ENCODE data around the gene DHRS3. TPM values are rescaled to one million over a fixed set of nuclear protein-coding genes. Genes with fewer than 3 reads are reported as not detected.
"Not testable (repeated sequence)": the region's sequence is repeated elsewhere in the genome, so short reads cannot be mapped to it uniquely, and the experiment has no call there.

The DHRS3 gene
- total RNA-seq, 1 donor from 2014 or later, result 116 TPM

- ATAC-seq, result peak; percentile 2
Measured at GRCh38 chr1:12573015-12573825, 44.8 kb downstream of the DHRS3 start.

DNA sequence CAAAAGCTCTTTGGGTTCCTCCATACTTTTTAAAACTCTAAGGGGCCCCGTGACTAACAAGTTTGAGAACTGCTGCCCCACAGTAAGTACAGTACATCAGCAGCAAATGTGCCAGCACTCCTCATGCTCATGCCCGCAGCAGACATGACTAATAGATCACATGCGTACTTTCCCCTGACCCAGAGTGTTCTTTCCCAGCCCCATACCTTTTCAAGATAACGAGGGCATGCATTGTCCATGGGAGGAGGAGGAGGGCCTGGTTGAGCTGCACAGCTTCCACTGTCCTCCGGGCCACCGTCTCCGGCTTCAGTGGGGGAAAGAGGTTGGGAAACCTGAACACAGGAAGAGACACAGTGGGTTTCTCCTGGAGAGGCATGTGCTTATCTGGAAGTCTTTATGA lies 45.5 kb downstream of the DHRS3 start:
- ATAC-seq, result peak; percentile 5

GRCh38 chr1:12570291-12570690 lies 47.7 kb downstream of the DHRS3 start:
- ATAC-seq, result no peak

DNA sequence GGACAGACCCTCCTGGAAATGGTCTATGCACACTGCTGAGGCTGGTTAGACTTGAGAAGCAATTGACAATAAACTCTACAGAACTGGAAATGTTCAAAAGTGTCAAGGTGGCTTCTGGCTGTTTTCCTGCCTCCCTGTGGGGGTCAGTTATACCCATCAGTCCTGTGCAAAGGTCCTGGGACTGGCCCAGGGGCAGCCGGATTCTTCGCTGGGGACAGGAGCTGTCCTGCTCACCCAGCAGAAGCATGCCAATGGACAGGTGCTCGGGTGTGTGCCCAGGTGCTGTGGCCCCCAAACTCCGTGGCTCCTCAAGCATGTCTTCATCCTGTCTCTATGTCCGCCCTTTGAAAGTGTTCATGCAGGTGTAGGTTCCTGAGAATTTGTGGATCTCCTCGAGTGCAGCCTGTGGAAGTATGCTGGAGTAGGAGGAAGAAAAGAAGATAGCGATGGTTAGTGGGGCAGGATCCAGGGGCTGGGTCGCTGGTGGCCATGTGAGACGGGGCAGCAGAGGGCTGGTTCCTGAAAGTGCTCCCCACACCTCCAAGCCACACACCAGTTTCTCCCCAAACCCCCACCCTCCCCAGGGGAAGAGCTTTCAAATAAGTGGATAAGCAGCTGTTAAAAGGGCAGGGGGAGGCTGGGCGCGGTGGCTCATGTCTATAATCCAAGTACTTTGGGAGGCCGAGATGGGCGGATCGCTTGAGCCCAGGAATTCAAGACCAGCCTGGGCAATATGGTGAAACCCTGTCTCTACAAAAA lies 49.8 kb downstream of the DHRS3 start:
- no peak for ATAC-seq

- ATAC-seq, result no peak
Measured at GRCh38 chr1:12567288-12567819, 50.7 kb downstream of the DHRS3 start.

DNA sequence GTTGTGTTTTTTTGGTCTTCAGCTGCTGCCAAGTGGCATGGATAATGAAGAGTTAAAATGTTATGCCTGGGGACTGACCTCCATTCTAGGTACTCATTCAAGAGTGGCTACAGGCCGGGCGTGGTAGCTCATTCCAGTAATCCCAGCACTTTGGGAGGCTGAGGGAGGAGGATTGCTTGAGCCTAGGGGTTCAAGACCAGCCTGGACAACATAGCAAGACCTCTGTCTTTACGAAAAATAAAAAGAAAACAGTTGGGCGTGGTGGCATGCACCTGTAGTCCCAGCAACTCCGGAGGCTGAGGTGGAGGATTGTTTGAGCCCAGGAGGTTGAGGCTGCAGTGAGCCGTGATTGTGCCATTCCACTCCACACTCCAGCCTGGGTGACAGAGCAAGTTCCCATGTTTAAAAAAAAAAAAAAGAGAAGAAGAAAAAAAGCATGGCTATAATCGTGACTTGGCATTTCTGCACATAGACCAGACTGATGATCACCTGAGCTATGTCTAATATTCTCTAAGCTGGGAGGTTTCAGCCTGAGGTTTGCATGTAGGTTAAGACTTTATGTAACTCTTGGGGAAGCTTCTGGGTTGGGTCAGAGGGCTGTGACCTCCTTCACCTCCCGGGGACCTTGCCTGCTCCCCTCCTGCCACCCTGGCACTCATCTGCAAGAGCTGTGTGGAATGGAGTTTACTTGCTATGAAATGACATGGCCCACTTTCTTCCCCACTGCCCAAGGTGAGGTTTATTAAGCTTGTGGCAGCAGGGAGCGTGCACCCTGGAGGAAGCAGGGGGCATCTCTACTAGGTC lies 51.3 kb downstream of the DHRS3 start:
- ATAC-seq, result peak; percentile 18

DNA sequence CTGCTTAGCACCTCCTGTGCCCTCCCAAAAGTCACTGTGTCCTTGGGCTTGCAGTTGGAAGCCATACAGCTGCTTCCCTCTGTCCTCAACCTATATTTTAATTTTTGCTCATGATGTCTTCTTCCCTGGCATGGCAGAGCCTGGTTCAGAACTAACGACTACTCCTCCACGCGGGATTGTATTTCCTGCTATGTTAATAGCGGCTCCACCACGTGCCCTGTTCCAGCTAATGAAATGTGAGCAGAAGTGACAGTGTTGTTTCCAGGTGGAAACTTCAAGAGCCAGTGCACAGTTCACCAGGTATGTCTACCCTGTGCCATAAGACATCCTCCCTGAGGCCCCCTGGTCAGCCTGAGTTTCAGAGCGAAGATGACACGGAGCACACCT lies 52.1 kb downstream of the DHRS3 start:
- ATAC-seq, result no peak

DNA sequence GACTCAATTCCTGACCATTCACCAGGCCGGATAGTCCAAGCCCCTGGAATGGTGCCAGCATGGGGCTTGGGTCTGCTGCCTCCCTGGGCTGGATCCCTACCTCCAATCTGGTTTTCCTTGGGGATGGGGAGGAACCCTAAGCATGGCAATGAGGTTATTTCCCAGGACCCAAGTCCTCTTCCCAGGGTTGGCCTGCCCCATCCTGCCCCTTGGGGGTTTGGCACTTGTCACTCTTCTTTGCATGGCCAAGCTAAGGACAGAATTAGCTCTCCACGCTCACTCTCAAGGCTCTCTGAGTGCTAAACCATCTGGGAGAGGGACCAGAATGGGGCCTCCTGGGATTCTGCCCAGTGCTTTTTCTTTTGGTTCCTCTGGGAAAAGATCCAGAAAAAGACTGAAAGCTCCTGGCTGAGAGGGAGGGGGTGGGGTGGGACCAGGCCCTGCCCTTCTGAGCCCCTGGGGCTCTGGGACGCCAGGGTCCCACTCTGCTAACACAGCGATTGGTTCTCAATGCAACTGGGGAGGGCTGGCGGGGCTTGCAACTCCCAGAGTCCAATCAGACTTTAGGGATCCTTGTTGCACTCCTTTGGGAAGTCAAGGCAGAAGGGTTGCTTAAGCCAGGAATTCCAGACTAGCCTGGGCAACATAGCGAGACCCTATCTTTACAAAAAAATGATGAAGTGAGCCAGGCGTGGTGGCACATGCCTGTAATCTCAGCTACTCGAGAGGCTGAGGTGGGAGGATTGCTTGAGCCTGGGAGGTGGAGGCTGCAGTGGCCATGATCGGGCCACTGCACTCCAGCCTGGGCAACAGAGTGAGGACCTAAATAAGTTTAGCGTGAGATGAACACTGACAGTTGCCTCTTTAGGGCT lies 52.7 kb downstream of the DHRS3 start:
- peak; percentile 2 for ATAC-seq

DNA sequence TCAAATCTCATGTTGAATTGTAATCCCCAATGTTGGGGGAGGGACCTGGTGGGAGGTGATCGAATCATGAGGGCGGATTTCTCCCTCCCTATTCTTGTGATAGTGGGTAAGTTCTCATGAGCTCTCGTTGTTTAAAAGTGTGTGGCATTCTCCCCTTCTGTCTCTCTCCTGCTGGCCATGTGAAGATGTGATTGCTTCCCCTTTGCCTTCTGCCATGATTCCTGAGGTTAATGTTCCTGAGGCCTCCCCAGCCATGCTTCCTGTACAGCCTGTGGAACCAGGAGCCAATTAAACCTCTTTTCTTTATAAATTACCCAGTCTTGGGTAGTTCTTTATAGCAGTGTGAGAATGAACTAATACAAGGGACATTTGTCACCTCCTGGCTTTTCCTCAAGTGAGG lies 53.8 kb downstream of the DHRS3 start:
- ATAC-seq, result not testable (repeated sequence)

- ATAC-seq, result no peak
Measured at GRCh38 chr1:12562955-12563576, 54.9 kb downstream of the DHRS3 start.

GRCh38 chr1:12561121-12561520 lies 56.9 kb downstream of the DHRS3 start:
- peak; percentile 55 for ATAC-seq

GRCh38 chr1:12556957-12557935 lies 60.8 kb downstream of the DHRS3 start:
- no peak for ATAC-seq

DNA sequence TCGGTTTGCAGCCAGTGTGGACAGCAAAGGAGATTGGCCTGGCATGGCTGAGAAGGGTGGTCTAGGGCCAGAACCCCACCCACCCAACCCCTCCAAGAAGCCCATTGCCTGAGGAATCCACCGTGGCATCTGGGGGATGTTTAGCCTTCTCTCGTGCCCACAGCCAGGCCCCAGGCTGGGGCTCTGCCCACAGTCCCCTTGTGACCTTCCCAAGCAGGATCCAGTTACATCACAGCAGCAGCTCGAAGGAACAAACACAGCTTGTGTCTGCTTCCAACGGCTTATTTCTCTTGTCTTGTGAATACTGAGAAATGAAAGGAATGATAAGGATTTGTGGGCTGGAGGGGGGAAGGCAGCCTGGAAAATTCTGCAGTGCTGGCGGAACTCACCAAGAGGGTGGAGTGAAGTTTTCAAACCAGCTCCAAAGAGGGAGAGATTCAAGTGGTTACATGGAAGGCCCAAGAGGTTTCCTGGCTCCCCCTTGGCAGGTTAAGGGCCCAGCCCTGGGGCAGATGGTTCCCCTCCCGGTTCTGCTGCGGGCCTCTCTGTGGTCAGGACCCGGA lies 61.6 kb downstream of the DHRS3 start:
- no peak for ATAC-seq

DNA sequence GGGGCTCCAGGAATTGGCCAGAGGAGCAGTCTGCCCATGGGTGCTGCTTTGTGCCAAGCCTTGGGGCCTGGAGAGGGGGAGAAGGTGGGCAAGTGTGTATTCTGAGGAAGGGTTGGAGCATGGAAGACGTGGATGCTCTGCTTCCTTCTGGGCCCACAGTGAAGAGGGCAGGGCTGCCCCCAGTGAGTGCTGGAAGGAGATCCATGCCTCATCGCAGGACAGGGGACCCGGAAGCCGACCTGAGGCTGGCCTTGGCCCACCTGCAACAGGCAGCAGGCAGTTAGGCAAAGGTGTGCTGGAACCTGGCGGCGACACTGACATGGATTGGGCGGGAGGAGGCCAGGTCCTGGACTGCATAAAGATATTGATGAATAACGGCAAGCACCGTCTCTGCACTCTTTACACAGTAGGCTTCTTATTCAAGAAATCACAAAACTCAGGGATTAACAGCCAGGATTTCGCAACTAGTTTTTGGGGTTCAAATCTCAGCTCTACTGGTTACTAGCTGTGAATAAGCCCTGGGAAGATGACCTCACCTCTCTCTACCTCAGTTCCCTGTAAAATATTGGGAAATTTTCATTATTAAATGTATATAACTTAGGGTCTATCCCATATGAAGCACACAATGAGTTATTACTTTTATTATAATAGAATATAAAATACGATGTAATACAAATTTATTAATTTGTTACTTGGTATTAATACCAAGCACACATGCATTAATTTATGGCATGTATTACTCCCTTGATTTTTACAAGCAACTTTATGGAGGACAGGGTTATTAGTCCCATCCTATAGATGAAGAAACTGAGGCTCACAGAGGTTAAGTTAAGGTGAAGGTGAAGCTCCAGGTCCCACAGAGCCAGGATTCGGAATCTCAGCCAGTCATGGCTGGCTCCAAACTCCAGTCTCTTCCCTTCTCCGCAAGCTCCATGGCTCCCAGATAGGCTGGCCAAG lies 62.3 kb downstream of the DHRS3 start:
- no peak for ATAC-seq

DNA sequence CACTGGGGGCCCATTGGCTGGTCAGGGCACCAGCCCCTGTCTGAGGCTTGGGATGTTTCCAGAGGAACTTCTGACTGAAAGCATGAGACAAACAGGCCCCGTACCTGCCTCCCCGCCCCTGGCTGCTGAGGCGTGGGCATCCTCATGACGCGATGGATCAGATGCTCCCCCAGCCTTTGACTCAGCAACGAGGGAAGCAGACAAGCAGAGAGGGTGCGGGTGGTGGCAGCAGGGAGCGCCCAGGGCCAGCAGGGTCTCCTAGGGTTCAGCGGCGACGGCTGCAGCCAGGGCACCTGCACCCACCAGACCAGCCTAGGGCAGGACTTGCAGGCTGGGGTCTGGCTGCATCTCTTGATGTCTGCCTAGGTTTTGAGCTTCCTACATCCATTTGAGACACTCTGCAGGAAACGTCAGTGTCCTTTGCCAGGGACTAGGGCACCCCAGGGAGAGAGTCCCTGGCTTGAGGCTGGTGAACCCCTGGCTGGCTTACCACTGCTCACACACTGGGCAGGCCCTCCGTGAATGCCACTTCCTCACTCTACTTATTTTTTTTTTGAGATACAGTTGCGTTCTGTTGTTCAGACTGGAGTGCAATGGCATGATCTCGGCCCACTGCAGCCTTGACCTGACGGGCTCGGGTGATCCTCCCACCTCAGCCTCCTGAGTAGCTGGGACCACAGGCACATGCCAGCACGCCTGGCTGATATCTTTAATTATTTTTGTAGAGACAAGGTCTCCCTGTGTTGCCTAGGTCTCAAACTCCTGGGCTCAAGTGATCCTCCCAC lies 63.3 kb downstream of the DHRS3 start:
- no peak for ATAC-seq

- no peak for ATAC-seq
Measured at GRCh38 chr1:12553963-12554362, 64.0 kb downstream of the DHRS3 start.

Measured in esophagus mucosa (tissue), 1 donor.